ENCODE data around the gene MYCN.

DNA sequence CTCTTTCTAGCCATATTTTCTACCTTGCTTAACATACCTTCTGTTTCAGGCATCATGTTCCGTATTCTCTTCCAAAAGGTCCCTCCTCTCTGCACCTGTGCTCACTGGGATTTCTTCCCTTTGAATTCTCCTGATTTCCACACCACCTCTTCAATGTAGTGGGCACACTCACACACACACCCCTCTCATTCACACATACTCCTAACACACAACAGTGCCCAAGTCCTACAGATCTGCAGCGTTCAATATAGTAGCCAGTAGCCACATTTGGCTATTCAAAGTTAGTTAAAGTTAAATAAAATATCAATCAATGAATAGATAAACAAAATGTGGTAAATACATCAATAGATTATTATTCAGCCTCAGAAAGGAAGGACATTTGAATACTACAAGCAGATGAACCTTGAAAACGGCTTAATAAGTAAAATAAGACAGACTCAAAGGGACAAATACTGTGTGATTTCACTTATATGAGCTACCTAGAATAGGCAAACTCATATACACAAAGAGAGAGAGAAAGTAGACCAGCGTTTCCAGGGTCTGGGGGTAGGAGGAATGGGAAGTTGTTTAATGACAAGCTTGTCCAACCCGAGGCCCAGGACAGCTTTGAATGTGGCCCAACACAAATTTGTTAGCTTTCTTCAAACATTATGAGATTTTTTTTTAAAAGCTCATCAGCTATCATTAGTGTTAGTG, 34.4 kb downstream of the MYCN start:
- TF ChIP-seq, protein P1, sequence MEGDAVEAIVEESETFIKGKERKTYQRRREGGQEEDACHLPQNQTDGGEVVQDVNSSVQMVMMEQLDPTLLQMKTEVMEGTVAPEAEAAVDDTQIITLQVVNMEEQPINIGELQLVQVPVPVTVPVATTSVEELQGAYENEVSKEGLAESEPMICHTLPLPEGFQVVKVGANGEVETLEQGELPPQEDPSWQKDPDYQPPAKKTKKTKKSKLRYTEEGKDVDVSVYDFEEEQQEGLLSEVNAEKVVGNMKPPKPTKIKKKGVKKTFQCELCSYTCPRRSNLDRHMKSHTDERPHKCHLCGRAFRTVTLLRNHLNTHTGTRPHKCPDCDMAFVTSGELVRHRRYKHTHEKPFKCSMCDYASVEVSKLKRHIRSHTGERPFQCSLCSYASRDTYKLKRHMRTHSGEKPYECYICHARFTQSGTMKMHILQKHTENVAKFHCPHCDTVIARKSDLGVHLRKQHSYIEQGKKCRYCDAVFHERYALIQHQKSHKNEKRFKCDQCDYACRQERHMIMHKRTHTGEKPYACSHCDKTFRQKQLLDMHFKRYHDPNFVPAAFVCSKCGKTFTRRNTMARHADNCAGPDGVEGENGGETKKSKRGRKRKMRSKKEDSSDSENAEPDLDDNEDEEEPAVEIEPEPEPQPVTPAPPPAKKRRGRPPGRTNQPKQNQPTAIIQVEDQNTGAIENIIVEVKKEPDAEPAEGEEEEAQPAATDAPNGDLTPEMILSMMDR (conservative IDR thresholded peaks at IDR 0.05; ENCODE audit: low read depth, low read length): no peak
- TF ChIP-seq EZH2 (IDR thresholded peaks at IDR 0.05; ENCODE audit: low read length, unreplicated experiment): no peak
- no peak for TF ChIP-seq EZH2phosphoT487 (IDR thresholded peaks at IDR 0.05; ENCODE audit: borderline replicate concordance, low read length)

Measured in PC-3 (cell line).